GM12891 (cell line): ENCODE measurements around the gene NXN.
"Not testable (repeated sequence)": the region's sequence is repeated elsewhere in the genome, so short reads cannot be mapped to it uniquely, and the experiment has no call there.

Source experiments
- DNase-seq: peaks from one replicate; pipeline ENCODE4 v3.0.0; 2011; ENCODE audit warnings: low spot score; ENCODE audit not compliant: insufficient read length
- FAIRE-seq: peaks from 2 replicates; lab custom pipeline; 2011; peaks lifted over from hg19 to GRCh38; lab: Jason Lieb, UNC
- PAX5 ChIP-seq: IDR thresholded peaks from 2 replicates; pipeline ENCODE4 v1.6.1; 2011; ENCODE audit warnings: low read length, moderate library complexity, mild to moderate bottlenecking; ENCODE audit not compliant: insufficient read depth, severe bottlenecking
- POLR2A ChIP-seq: IDR thresholded peaks from 2 replicates; pipeline ENCODE4 v1.6.1; 2011; ENCODE audit warnings: low read depth, low read length, control low read depth
- POLR2AphosphoS5 ChIP-seq: IDR thresholded peaks from 2 replicates; pipeline ENCODE4 v1.6.1; 2011; ENCODE audit warnings: low read depth, low read length, control low read depth
- POU2F2 ChIP-seq: IDR thresholded peaks from 2 replicates; pipeline ENCODE4 v1.6.1; 2011; ENCODE audit warnings: low read depth, mild to moderate bottlenecking, control low read depth, low read length, moderate library complexity
- SPI1 ChIP-seq: IDR thresholded peaks from 2 replicates; pipeline ENCODE4 v1.6.1; 2011; ENCODE audit warnings: low read depth, low read length, control low read depth
- TAF1 ChIP-seq: IDR thresholded peaks from 2 replicates; pipeline ENCODE4 v1.6.1; 2011; ENCODE audit warnings: low read depth, low read length, control low read depth

The NXN gene

DNA sequence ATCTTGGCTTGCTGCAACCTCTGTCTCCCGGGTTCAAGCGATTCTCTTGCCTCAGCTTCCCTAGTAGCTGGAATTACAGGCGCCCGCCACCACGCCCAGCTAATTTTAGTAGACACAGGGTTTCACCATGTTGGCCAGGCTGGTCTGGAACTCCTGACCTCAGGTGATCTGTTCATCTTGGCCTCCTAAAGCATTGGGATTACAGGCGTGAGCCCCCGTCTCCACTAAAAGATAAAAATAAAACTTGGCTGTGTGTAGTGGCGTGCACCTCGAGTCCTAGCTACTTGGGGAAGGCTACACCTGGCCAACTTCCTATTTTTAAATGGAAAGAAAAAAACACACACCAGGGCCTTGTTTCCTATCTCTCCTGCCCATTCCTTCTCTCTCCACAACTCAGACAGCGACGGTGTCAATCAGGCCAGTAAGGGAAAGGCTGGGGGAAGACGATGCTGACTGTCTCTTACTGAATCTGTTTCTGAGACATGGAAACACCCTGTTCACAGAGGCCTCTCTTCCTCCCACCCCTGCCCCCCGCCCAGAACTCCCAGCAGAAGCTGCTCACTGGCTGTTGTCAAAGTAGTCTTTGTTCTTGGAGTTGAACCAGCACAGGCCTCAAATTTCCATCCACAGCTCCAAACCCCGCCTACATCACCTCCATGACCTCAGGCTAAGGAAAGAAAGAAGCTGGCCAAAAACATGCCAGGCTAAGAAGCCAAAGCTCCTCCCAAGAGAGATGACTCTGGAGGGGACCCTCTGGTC, 96.6 kb downstream of the NXN start:
- TF ChIP-seq POLR2A (no peak), TAF1 (no peak), POU2F2 (no peak), SPI1 (no peak), PAX5 (no peak), POLR2AphosphoS5 (no peak)
- FAIRE-seq (no peak), DNase-seq (no peak)

DNA sequence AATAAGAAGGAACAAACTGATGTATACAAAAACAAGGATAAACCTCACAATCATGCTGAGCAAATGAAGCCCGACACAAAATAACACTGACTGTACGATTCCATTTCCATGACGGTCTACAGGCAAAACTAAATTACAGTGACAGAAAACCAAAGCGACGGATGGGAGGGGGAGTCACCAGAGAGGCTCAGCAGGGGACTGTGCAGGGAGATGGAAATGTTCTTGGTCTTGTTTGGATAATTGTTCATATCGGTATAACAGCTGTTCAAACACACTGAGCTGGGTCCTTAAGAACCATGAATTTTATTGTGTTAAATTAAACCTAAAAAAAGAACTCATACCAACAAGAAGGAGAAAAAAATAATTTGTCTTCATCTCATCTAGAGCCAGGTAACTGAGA, 97.8 kb downstream of the NXN start:
- FAIRE-seq = no peak
- no peak for DNase-seq

DNA sequence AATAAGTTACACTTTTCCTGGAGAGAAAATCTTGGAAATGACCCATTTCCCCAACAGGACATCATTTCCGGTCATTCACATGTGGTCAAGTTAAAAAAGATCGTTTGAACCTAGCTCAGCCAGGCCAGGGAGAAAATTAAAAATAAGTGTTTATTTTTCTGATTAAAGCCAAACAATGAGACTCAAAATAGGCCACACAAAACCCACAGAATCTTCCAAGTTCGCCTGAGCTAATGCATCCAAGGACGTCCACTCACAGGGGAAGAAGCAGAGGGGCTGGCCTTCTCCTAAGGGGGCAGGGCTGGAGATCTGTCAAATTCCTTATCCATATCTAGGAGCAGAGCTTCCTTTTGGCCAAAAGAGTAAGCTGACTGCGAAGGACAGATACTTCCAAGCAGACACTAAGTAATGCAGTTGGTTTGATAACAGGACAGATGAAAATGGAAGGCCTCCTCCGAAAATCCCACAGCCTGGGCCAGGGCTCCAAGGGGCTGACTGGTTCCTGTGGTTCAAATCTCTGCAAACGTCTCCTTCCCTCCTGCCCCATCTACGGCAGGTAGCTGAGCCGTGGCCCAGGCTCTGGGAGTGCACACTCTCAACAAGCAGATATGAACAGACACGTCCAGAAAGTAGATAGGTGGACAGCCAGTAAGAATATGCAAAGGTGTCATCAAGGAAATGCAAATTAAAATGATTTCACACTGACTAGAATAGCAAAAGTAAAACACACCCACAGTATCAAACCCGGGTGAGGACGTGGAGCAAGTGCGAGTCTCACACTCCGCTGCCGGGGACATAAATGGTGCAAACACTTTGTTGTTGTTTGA, 98.9 kb downstream of the NXN start:
- no peak for FAIRE-seq
- no peak for TF ChIP-seq TAF1
- no peak for DNase-seq

More for the DNA sequence above, 97.8 kb downstream of the NXN start:
- TF ChIP-seq PAX5 (no peak), SPI1 (no peak), POLR2A (no peak), POU2F2 (no peak), POLR2AphosphoS5 (no peak), TAF1 (no peak)

DNA sequence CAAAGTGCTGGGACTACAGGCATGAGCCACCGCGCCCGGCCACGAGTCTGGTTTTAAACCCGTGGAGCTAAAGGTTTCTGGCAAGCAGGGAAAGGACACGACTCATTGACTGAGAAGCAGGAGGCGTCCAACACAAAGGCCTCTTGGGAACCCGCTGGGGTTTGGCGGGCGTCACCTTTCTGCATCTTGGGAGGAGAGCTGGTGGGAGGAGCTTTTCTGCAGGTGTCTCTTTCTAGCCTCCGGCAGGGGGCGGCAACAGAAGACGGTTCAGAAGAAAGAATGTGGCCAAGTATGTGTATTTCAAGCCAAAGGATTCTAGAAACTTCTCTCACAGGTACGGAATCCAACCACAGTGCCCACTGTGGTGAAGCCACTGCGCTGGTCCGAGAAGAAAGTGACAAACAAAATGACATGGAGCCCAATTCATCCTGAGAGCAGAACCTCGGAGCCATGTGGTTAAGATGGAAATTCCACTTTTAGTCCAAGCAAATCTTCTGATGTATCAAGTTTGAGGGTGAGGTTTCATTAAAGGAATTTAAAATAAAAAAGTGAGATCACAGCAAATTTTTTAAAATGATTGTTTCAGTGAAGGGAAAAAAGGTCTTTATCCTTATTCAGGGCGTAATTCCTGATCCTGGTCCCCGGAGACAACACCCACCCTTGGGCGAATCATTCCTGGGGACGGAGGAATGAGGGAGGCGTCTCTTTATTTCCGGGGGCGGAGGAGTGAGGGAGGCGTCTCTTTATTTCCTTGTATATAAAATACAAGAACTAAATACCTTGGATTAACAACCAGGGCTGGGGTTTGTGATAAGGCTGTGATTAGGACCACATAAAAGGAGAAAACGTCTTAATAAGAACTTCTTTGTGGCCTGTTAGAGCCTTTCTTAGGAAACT, 99.8 kb downstream of the NXN start:
- FAIRE-seq = no peak
- TF ChIP-seq PAX5 = no peak
- no peak for TF ChIP-seq POLR2A
- no peak for TF ChIP-seq POLR2AphosphoS5
- DNase-seq = peak; percentile 77

DNA sequence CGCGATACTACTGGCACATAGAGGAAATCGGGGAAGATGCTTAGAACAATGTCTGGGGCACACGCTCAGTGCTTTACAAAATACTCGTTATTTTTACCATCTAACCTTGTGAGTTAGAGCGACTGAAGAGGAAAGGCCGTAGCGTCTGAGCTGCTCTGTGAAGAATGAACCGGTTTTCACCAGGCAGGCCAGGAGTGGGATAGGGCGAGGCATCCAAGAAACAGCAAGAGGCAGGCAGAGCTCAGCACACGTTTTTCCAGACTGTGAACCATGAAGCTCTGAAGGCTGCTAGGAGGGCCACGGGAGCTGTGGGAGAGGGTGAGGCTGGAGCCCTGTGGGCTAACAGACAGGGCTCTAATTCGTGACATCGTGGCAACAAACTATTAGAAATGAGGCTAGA, 101.9 kb downstream of the NXN start:
- FAIRE-seq (no peak), DNase-seq (no peak)
- TF ChIP-seq SPI1 = no peak
- no peak for TF ChIP-seq PAX5
- TF ChIP-seq TAF1 = no peak
- TF ChIP-seq POU2F2 = no peak
- no peak for TF ChIP-seq POLR2A
- TF ChIP-seq POLR2AphosphoS5 = no peak

DNA sequence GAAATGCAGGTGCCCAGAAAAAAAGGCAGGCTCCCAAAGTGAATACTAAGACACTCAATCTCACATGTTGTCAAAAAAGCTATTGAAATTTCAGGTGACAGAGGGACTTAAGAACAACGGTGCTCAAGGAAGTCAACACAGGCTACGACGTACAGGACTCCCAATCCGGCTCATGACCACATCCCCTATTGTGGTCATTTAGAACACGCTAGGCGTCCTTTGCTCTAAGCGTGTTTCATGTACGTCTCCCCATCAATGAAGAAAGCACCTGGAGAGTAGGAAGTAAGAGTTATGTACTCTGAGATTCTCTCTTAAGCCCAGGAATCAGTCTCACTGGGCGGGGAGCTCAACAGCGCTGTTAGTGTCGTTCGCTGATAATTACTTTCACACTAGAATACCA, 103.3 kb downstream of the NXN start:
- FAIRE-seq = no peak
- no peak for TF ChIP-seq POLR2AphosphoS5
- no peak for TF ChIP-seq SPI1
- no peak for TF ChIP-seq TAF1
- TF ChIP-seq POU2F2 = no peak
- no peak for TF ChIP-seq PAX5
- no peak for DNase-seq

DNA sequence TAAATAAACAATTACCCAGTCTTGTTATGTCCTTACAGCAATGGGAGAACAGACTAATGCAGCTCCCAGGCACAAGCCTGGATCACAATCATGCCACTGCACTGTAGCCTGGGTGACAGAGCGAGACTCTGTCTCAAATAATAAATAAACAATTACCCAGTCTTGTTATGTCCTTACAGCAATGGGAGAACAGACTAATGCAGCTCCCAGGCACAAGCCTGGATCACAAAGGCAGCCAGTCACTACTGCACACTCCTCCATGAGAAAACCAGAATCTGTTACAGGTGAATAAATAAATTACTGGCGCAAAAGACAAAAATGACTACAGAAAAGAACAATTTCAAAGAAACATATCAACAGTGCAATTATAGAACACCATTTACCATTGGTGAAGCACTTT, 105.0 kb downstream of the NXN start:
- FAIRE-seq, DNase-seq: not testable (repeated sequence)

DNA sequence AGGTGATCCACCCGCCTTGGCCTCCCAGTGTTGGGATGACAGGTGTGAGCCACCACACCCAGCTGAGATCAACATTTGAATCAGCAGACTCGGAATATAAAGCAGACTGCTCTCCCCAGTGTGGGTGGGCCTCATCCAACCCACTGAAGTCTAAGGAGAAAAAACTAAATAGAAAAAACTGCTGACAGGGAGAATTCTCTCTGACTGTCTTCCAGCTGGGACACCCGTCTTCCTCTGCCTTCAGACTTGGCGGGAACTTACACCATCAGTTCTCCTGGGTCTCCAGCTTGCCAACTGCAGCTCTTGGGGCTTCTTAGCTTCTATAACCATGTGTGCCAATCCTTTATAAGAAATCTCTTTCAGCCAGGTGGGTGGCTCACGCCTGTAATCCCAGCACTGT, 106.7 kb downstream of the NXN start:
- FAIRE-seq (no peak), DNase-seq (no peak)
- TF ChIP-seq SPI1 (no peak), POU2F2 (no peak), TAF1 (no peak), POLR2AphosphoS5 (no peak), POLR2A (no peak)

DNA sequence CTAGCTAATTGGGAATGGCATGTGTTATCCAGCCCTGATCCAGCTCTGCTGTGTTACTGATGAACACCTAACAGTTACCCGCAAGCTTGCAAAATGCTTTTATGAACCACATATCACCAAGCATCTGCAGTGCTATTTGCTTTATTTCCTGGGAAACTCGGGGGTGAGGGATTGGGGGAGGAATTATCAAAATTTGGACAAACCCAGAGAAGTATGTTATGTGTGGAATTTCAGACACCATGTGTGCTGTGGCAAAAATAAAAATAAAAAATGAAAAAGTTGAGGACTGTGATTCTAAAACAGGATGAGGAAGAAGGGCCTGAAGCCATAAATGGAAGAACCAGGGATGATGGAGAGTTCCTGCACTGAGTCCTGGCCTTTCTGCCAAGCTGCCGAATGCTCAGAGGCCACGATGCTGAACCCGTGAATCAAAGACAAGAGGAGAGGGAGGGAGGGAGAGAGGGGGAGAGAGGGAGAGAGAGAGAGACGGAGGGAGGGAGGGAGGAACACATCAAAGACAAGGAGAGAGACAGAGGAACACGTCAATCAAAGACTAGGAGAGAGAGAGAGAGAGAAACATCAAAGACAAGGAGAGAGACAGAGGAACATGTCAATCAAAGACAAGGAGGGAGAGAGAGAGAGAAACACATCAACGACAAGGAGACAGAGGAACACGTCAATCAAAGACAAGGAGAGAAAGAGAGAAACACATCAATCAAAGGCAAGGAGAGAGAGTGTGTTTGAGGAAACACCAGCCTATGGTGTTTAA, 107.6 kb downstream of the NXN start:
- FAIRE-seq (no peak), DNase-seq (no peak)
- TF ChIP-seq TAF1 (no peak), SPI1 (no peak), POLR2AphosphoS5 (no peak), POU2F2 (no peak)
